GM19193 (cell line): Measurements from ENCODE around the gene ZC3H18.

Source experiments
- POLR2A ChIP-seq: IDR thresholded peaks from 4 replicates; pipeline ENCODE4 v1.6.1; 2011; ENCODE audit not compliant: insufficient read depth, insufficient read length; ENCODE audit errors: extremely low read depth

ZC3H18 gene

DNA sequence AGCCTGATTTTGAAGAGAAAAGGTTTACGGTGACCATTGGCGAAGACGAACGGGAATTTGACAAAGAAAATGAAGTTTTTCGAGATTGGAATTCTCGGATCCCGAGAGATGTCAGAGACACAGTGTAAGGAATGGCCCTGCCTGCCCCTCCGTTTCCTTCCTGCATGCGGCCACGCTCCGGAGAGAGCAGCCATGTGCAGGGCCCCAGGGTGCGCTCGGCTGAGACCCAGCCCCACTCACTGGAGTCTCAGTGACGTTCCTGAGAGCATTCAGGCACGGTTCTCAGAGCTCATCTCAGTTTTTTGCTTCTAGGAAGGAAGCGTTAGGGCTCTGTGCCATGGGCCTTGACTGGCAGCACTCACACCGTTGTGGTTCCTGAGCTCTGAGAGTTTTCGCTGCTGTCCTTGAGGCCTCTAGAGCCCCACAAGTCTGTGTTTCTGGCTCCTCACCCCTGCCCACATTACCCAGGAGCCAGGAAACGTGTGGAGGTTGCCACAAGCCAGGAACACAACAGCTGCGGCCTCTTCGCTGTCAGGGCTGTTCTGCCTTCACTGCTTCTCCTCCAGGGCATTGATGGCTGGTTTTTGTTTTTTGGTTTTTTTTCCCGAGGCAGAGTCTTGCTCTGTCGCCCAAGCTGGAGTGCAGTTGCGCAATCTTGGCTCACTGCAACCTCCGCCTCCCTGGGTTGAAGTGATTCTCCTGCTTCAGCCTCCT, 29.8 kb downstream of the ZC3H18 start:
- no peak for TF ChIP-seq POLR2A

DNA sequence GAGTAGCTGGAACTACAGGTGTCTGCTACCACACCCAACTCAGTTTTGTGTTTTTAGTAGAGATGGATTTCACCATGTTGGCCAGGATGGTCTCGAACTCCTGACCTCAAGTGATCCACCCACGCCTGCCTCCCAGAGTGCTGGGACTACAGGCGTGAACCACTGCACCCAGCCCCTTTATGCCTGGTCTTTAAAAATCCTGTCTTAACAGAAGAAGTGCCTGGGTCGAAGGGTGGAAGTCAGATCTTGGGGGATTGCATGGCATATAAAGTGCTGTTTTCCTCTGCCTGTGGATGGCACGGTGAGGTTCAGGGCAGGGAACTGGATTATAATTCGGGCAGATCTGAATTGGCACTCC, 30.3 kb downstream of the ZC3H18 start:
- no peak for TF ChIP-seq POLR2A

DNA sequence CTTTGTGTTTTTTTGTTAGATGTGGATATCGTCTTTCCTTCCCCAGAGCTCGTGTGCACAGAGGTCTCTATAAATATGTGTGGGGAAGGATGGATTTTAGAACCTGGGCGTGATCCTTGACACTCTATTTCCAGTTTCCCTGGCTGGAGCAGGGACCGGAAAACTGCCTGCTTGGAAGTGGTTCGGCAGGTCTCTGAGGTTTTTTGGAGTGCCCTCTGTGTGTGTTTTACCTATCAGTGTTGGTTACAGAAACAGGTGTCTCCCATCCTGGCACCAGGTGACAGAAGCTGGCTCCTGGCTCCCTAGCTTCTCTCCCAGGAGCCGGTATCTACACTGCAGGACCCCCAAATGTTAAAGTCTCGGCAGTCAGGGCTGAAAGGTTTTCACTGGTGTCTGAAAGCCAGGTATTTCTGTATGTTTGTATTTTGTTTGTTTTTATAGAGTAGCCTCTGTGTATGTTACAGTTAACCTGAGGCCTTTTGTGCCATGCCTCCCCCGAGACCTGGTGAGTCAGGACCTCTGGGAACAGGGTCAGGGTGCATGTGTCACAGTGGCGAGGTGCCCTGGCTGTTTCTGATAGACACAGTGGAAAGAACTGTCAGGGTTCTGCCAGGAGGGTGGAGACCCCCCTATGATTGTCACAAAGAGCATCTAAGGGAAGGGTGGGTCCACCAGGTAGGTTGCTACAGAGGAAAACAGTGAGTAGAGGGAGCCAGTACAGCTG, 31.3 kb downstream of the ZC3H18 start:
- no peak for TF ChIP-seq POLR2A

DNA sequence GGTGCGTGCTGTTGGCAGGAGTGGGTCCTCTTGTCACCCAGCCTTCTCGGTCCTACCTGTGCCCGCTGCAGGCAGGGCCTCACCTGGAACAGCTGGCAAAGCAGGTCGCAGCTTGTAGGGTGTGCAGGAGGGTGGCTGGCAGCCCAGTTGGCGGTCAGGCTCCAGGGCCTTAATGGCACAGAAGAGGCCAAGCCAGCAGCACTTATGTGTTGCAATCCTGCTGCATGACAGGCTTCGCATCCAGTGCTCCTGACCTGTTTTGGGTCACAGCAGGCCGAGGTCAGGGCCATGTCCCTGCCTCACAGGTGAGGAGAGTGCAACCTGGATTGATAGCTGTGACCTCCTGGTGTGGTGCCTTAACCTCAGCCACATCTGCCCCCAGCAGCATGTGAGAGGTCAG, 31.9 kb downstream of the ZC3H18 start:
- no peak for TF ChIP-seq POLR2A

DNA sequence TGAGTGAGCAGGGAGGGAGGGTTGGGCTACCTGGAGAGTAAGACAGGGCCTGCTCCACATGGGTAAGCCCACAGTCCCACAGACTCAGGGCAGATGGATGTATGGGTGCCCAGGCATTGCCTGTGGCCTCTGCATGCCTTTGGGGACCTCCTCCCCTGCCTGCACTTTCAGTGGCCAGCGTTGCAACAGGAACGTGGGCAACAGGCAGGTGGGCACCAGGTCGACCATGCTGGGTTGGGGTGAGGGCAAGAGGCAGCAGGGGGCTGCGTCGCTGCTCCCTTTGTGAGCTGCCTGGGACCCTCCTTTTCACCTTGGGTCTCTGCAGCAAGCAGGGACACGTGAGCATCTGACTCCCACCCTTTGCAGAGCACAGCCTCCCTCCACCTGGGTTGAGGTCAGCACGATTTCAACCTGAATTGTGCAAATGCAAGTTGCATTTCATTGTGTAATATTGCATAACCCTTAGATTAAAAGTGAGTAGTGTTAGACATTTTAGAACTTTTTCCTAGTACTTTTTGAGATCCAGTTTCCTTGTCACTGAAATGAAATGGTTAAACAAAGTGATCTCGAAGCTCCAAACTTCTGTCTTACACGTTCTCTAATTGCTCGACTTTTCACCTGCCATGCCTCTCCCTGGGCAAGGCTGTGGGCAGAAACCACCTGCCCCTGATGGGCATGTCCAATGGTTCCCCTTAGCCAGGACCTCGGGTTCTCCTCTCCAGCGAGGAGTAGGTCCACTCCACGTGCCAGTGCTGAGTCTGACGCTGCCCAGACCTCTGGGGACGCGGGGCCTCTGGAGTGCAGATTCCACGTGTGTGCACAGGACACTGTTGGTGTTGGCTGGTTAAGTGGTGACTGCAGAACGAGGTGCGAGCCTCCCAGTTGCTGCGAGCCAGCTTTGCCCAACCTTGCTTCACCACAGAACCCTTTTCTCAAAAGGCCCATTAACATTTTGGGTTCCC, 35.3 kb downstream of the ZC3H18 start:
- no peak for TF ChIP-seq POLR2A

DNA sequence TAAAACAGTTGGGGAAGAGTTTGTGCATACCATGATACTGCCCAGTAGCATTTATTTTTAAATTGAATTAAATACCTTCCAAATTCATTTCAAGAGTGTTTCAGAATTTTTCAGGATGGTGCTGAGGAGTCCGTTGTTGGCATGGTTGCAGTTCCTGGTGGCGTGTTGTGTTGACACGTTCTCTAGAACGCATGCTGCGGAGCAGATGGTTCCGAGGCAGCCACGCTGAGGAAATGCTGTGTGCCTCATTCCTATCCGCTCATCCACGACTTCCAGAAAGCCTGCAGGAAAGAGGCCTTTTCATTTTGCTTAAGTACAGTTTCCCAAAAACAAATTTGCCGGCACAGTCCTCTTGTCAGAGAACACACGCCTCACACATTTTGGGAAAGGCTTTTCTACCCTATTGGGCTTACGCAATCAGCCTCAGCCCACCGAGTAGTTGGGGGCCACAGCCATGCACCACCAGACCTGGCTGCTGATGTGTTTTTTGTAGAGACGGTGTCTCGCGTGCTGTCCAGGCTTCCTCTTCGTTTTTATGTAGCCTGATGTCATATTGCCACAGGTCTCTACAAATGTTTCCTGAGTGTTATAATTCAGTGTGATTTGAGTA, 36.0 kb downstream of the ZC3H18 start:
- TF ChIP-seq POLR2A = no peak

DNA sequence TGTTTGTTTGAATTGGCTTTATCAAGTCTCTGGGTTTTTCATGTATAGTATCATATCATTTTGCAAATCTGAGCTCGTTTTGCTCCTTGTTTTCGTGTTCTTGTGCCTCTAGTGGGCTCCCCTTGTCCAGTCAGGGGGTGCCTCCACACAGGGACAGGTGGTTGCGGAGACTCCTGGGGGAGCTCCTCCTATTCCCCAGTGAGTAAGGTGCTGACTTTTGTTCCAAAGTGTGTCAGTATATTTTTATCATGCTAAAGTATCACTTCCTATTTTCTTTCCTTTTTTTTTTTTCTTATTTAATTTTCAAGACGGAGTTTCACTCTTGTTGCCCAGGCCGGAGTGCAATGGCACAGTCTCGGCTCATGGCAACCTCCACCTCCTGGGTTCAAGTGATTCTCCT, 37.9 kb downstream of the ZC3H18 start:
- no peak for TF ChIP-seq POLR2A

DNA sequence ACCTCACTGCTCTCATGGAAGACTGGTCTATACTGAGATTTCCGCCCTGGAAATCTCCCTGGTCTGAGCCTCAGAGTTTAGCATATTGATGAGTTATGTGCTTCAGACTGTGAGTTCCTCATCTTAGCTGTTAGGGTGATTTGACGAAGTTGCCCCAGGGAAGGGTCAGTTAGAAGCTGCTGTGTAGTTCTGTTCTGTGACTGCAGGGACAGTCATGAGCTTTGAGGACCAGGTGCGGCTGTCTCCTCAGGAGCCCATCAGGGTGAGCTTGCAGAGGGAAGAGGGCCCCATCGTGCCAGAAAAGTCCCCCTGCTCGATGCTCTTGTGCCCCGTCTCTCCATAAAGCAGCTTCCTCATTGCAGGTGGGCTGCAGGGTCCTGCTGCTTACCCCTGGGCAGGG, 39.9 kb downstream of the ZC3H18 start:
- TF ChIP-seq POLR2A = no peak

DNA sequence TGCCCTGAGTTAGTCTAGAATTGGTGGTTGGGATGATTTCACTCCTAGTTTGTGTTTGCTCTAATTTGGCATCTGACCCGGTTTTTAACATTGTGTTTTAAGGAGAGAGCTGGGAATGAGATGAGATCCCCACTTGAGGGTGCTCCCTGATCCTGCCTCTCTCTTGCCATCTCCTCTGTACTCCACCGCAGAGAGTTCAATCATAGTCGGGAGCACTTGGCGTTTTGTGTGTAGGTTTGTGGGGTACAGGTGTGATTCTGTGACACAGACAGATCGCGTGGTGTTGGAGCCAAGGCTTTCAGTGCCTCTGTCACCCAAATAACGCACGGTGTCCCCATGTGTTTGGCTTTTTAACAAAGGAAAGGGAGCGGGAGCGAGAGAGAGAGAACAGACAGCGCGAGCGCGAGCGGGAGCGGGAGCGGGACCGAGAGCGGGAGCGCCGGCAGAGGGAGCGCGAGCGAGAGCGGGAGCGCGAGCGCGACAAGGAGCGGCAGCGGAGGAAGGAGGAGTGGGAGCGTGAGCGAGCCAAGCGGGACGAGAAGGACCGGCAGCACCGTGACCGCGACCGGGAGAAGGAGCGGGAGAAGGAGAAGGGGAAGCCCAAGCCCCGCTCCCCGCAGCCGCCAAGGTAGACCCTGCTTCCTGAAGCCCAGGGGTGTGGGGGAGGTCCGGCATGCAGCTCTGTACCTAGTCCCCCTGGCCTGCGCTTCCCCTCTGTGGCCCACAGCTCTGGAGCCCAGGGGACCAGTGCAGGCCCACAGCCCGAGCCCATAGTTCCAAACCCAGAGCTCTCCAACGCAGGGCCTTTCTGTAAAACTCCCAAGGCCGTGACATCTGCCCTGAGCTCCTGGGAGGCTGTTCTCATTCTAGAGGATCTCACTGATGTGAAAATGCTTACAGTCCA, 41.0 kb downstream of the ZC3H18 start:
- no peak for TF ChIP-seq POLR2A

DNA sequence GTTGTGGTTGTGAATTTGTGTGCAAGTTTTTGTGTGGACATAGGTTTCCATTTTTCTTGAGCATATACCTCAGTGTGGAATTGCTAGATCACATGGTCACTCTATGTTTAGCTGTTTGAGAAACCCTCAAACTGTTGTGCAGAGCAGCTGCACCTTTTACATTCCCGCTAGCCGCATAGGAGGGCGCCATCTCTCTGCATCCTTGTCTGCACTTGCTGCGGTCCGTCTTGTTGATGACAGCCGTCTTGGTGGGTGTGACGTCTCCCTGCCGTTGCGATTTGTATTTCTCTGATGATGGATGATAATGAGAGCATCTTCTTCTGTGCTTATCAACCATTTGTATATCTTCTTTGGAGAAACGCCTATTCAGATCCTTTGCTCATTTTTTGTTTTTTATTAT, 43.1 kb downstream of the ZC3H18 start:
- no peak for TF ChIP-seq POLR2A

DNA sequence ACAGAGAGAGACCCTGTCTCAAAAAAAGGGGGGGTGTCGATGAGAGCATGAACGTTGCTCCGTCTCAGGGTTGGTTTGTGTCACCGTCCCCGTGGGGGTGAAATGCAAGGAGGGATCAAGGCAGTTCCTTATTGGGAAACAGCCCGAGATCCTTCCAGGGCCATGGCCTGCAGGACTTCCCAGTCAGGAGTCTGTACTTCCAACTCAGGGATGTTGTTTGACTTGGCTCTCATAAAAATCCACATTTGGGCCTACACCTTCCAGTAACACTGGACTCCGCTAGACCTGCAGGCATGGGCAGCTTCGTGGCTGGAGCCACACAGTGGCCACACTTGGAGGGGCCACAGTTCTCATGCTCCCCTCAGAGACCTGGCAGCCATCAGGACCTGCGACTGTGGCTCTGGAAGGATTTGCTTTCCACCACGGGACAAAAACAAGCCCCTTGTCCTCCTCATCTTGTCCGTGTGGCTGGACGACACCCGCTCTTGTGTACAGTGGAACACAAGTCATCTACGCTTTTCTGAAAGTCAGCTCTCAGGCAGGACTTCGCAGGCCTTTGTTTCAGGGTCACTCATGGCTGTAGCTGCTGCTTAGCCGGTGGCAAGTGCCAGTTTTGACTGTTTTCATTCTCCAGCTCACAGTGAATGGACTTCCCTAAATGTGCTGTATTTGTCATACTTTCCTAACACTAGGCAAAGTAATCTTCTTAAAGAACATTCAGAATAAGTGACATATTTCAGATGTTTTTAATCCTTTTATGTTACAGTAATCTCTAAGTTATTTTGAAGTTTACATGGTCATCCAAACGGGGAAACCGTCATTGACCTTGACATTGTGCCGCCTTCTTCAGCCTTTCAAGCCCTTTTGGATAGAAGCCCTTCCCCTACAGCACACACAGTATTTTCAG, 44.0 kb downstream of the ZC3H18 start:
- no peak for TF ChIP-seq POLR2A

DNA sequence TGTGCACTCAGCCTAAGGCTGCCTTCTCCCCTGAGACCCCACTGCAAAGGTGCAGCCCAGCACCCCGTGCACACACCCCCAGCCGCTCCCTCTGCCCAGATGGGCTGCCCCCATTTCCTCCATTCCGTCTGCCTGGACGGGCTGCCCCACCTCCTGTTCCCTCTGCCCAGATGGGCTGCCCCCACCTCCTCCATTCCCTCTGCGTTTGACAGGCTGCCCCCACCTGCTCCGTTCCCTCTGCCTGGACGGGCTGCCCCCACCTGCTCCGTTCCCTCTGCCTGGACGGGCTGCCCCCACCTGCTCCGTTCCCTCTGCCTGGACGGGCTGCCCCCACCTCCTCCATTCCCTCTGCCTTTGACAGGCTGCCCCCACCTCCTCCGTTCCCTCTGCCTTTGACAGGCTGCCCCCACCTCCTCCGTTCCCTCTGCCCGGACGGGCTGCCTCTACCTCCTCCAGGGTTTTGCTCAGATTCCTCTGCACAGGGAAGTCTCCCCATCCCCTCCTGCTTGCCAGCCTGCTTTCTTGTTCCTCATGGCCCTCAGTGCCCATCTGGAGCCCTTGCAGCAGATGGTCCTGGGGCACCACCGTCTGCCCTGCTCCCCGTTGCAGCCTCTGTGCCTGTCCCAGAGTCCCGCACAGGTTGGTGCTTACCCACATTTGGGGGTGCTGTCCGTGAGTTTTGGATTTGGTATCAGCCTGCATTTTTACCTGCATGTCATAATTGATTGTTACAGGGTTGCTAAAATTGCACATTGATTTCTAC, 44.8 kb downstream of the ZC3H18 start:
- TF ChIP-seq POLR2A = no peak
